ENCODE results near the gene IER2. TPM values are rescaled to one million over a fixed set of nuclear protein-coding genes. Genes with fewer than 3 reads are reported as not detected.

IER2 gene
- total and polyA plus RNA-seq, 9 of the 15 experiments (the other 6 are each of a cell fraction or from before 2014, with no cell fraction given): 4.5 to 205 (median 23.7) TPM

DNA sequence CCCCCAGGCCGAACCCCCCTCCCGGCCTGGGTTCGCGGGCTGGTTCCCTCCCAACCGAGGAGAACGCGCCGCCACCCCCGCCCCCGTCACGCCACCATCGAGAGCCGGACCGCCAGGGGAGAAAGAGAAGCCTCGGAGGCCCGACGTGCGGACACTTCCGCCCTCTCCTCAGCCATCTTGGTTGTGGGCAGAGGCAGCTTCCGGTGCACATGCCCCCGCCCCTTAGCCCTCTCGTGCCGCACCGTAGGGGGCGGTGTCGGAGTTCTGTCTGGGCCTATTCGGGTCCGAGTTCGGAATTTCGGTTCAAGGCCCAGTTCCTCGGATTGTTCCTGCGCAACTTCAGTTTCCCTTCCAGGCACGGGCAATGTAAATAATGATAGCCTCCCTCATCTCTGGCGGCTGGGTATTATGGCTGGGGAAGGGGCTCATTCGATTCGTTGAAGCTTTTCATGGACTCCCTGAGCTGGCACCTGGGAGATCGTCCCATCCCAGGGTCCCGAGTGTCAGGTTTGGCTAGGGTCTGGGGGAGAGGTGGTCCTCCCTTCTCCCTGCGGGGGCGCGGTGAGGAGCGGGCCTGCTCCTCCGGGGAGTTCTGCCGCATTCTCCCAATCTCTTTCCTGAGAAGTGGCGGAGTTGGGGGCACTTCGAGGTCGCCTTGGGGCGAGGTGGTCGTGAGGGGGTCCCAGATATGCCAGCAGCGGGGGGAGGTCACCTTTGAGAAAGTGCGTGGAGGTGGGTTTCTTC lies at the start of gene IER2, which contains the start of gene STX10 (continued):
- TF ChIP-seq ZNF551 (CRISPR knock-in tag; IDR thresholded peaks at IDR 0.05) (no peak), ZBTB43 (CRISPR knock-in tag; IDR thresholded peaks at IDR 0.05) (no peak; the same call in 1 of the 2 replicates), KAT2B (IDR thresholded peaks at IDR 0.05; ENCODE audit: low read depth, low read length) (no peak), FOXP1 (CRISPR knock-in tag; IDR thresholded peaks at IDR 0.05) (peak; percentile 76; the same call in 1 of the 2 replicates), ERF (CRISPR knock-in tag; IDR thresholded peaks at IDR 0.05) (no peak), RAD21 (CRISPR knock-in tag; conservative IDR thresholded peaks at IDR 0.05 in 1 of 2, IDR thresholded peaks at IDR 0.05 in 1 of 2) (peak; percentile 24 to 46; a peak in 3 of 4 replicates), NCOA2 (IDR thresholded peaks at IDR 0.05; ENCODE audit: partially characterized antibody in 2 of 2) (no peak), TAF15 (IDR thresholded peaks at IDR 0.05; ENCODE audit: low read depth, low read length) (no peak), ZNF586 (CRISPR knock-in tag; conservative IDR thresholded peaks at IDR 0.05) (no peak), HDAC3 (IDR thresholded peaks at IDR 0.05; ENCODE audit: borderline replicate concordance, partially characterized antibody) (no peak), ZNF695 (CRISPR knock-in tag; IDR thresholded peaks at IDR 0.05) (no peak), C11orf30 (IDR thresholded peaks at IDR 0.05; ENCODE audit: low read depth) (peak; percentile 41), ZNF184 (CRISPR knock-in tag; IDR thresholded peaks at IDR 0.05) (no peak)
- TF ChIP-seq, protein P1, sequence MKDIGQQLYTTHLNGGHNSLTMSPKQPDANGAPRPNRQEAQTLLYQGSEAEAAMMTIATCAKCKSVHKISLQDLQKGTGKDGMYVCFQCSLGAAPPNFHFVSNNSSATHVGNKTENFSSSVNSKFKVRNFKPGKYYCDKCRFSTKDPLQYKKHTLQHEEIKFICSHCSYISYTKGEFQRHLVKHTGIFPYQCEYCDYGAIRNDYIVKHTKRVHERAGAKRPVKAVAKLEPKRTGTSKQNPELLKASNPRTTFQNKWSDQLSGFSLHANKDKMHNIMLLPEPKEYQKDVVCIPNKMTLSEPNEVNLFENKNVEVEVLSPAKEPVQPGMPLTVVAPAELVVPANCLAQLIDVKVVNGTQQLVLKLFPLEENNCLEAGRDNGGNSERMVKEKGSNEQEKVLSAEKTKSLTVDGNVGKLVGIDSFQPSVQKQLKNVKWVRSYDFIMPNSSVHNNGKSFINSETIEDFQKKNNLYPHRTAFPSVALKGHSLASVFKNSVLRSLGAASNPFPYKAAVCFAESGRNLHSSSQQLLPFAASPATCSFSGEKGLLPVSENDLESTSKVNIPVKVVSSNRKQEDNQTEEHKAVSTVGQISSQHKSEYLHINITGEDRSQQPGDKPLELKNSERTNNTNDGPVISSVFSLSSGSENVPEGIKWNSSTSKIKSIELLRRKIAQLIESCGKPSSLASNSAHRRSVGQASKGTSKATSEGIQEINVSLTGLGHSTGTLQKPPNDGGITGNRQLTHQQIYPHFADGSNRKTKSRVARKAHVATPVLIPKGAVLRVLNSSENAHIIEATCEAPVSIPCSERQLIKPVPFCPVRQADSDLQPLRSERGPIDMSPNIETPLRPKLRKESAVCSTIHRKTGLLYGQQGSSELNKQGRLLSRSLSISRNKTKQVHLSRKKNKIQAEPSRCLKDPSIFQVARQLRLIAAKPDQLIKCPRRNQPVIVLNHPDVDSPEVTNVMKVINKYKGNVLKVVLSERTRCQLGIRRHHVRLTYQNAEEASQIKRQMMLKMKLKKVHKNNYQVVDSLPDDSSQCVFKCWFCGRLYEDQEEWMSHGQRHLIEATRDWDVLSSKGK (CRISPR knock-in tag; IDR thresholded peaks at IDR 0.05): no peak
- TF ChIP-seq, protein P2, sequence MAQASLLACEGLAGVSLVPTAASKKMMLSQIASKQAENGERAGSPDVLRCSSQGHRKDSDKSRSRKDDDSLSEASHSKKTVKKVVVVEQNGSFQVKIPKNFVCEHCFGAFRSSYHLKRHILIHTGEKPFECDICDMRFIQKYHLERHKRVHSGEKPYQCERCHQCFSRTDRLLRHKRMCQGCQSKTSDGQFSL (CRISPR knock-in tag; IDR thresholded peaks at IDR 0.05): no peak
- TF ChIP-seq, protein P2 (tag; IDR thresholded peaks at IDR 0.05): no peak
- TF ChIP-seq, protein P3, sequence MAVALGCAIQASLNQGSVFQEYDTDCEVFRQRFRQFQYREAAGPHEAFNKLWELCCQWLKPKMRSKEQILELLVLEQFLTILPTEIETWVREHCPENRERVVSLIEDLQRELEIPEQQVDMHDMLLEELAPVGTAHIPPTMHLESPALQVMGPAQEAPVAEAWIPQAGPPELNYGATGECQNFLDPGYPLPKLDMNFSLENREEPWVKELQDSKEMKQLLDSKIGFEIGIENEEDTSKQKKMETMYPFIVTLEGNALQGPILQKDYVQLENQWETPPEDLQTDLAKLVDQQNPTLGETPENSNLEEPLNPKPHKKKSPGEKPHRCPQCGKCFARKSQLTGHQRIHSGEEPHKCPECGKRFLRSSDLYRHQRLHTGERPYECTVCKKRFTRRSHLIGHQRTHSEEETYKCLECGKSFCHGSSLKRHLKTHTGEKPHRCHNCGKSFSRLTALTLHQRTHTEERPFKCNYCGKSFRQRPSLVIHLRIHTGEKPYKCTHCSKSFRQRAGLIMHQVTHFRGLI (CRISPR knock-in tag; IDR thresholded peaks at IDR 0.05): no peak
